GM20431 (cell line): ENCODE results near the gene TAGLN.

Experiments used
- in situ Hi-C: fragments of 300-500 bp; cut with MseI, MboI; formaldehyde crosslinking; loops from one replicate; pipeline ENCODE4 v1.15.0; 2020; ENCODE audit warnings: low sequenced_read_pairs; ENCODE audit not compliant: unreplicated experiment

The TAGLN gene

DNA sequence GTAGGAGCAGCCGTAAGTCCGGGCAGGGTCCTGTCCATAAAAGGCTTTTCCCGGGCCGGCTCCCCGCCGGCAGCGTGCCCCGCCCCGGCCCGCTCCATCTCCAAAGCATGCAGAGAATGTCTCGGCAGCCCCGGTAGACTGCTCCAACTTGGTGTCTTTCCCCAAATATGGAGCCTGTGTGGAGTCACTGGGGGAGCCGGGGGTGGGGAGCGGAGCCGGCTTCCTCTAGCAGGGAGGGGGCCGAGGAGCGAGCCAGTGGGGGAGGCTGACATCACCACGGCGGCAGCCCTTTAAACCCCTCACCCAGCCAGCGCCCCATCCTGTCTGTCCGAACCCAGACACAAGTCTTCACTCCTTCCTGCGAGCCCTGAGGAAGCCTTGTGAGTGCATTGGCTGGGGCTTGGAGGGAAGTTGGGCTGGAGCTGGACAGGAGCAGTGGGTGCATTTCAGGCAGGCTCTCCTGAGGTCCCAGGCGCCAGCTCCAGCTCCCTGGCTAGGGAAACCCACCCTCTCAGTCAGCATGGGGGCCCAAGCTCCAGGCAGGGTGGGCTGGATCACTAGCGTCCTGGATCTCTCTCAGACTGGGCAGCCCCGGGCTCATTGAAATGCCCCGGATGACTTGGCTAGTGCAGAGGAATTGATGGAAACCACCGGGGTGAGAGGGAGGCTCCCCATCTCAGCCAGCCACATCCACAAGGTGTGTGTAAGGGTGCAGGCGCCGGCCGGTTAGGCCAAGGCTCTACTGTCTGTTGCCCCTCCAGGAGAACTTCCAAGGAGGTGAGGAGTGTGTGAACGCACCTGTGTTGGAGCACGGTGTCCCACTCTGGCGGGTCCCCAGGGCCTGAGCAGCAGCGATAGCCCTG, at the start of gene TAGLN:
Gene TAGLN (plus strand): TSS at position 318 of the 863 bp plus-strand sequence. CDS start 3,644 bp downstream, outside the sequence.
- in situ Hi-C loops: no loop called here

- in situ Hi-C loops: no loop called here
Measured at GRCh38 chr11:117152066-117152465, 47.1 kb upstream of the TAGLN start.

GRCh38 chr11:117154468-117154867, 44.7 kb upstream of the TAGLN start:
- in situ Hi-C loops: no loop called here

DNA sequence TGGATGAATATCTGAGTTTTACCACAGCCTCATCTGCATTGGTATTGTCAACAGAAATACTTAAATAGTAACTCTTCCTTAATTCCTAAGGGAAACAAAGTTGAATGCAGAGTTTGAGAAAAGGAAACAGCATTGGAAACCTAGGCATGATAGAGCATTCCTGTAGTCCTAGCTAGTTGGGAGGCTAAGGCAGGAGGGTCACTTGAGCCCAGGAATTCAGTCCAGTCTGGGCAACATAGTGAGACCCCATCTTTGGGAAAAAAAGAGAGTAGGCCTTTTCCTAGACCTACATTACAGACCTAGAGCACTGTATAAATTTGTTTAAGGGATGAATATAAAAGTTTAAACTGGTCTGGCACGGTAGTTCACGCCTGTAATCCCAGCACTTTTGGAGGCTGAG, 41.7 kb upstream of the TAGLN start:
- in situ Hi-C loops: no loop called here

DNA sequence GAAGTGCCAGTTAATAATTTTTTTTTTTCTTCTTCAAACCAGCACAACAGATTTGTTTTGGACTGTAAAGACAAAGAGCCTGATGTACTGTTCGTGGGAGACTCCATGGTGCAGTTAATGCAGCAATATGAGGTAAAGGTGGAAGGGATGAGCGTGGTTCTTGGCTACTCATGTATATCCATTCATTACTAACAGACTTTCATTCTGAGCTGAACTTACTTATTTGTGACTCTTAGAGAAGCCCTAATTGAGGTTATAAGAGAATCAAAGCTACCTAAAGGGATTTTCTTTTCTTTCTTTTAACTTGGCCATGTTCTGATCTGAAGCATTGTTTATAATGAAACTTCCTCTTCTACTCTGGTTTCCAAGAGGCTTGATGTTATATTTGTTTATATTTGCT, 39.3 kb upstream of the TAGLN start:
- in situ Hi-C loops: no loop called here

GRCh38 chr11:117160826-117161225, 38.3 kb upstream of the TAGLN start:
- in situ Hi-C loops: no loop called here

GRCh38 chr11:117166491-117166890, 32.7 kb upstream of the TAGLN start:
- in situ Hi-C loops: no loop called here

GRCh38 chr11:117169736-117170135, 29.4 kb upstream of the TAGLN start:
- in situ Hi-C loops: no loop called here

DNA sequence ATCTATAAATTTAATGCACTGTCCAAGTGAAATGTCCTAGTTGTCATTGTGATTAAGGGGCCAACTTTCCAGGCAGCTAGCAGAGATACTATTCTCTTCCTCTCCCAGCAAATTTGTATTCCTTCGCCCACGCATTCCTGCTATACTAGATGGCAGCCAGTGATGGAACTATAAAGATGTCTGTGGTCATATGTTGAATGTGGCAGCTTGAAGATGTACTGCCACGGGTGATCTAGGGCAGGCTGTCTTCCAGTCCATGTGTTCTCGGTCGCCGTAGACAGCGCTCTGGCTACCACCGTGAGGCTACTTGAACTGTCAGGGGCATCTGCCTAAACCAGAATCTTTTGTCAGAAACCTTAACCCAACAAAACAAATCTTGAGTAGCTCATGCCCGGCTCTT, 29.0 kb upstream of the TAGLN start:
- in situ Hi-C loops: no loop called here

- in situ Hi-C loops: no loop called here
Measured at GRCh38 chr11:117171007-117171403, 28.2 kb upstream of the TAGLN start.

GRCh38 chr11:117171404-117172061, 27.6 kb upstream of the TAGLN start:
- in situ Hi-C loops: no loop called here

DNA sequence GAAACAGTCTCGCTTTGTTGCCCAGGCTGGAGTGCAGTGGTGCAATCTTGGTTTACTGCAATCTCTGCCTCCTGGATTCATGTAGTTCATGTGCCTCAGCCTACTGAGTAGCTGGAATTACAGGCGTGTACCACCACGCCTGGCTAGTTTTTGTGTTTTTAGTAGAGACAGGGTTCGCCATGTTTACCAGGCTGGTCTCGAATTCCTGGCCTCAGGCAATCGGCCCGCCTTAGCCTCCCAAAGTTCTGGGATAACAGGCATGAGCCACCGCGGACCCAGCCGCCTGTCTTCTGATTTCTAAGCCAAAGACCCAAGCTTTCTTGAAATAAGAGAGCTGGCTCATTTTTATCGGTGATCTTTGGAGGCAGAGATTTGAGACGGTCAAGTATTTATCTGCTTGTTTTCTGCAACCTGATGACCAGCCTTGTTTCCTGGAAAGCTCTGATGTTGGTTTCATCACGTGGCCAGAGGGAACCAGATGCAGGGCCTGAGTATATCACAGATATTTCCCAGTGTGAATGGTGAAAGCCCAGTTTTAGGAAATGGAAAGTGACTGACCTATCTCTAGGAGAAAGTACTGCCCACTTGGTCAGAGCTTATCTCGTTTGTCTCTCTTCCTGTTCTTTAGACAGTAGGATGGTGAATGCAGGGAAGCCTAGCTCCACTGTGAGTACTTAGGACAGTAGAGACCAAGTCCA, 26.3 kb upstream of the TAGLN start:
- in situ Hi-C loops: no loop called here

GRCh38 chr11:117175104-117175503, 24.1 kb upstream of the TAGLN start:
- in situ Hi-C loops: no loop called here

DNA sequence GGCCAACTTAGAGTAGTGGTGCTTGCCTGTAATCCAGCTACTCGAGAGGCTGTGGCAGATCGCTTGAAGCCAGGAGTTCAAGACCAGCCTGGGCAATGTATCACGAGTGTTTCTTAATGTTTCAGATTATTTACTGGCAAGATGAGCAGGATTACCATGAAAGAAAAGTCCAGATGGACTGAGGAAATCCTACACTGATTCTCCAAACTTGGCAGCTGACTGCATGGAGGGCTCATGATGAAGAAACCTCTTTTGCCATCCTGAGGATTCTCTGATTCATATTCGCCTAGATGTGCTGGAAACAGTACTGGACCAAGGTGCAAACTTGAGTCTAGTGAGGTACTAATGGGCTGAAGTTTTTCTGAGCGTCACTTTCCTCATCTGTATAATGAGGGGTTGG, 23.4 kb upstream of the TAGLN start:
- in situ Hi-C loops: no loop called here

- in situ Hi-C loops: no loop called here
Measured at GRCh38 chr11:117176186-117176585, 23.0 kb upstream of the TAGLN start.

DNA sequence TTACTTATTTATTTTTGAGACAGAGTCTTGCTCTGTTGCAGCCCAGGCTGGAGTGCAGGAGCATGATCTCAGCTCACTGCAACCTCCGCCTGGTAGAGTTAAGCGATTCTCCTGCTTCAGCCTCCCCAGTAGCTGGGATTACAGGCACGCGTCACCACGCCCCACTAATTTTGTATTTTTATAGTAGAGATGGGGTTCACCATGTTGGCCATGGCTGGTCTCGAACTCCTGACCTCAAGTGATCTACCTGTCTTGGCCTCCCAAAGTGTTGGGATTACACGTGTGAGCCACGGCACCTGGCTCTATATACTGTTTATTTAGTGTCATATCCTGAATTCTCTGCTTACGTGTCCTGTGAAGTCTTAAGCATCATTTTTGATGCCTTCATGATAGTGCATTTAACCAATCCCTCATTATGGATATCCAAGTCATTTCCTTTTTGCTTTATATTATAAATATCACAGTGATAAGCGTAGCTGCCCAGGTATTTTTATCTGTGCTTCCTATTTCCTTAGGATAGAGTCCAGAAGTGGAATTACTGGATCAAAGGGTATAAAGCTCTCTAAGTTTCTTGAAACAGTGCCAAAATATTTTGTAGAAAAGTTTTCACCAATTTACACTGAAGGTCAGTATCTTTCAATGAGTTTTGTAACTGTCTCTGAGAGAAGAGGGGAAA, 21.5 kb upstream of the TAGLN start:
- in situ Hi-C loops: no loop called here

- in situ Hi-C loops: no loop called here
Measured at GRCh38 chr11:117178210-117179034, 20.7 kb upstream of the TAGLN start, which contains the start of gene SIDT2. Gene SIDT2 (plus strand): TSS chr11:117178743. CDS start chr11:117179264, 521 bp downstream.

DNA sequence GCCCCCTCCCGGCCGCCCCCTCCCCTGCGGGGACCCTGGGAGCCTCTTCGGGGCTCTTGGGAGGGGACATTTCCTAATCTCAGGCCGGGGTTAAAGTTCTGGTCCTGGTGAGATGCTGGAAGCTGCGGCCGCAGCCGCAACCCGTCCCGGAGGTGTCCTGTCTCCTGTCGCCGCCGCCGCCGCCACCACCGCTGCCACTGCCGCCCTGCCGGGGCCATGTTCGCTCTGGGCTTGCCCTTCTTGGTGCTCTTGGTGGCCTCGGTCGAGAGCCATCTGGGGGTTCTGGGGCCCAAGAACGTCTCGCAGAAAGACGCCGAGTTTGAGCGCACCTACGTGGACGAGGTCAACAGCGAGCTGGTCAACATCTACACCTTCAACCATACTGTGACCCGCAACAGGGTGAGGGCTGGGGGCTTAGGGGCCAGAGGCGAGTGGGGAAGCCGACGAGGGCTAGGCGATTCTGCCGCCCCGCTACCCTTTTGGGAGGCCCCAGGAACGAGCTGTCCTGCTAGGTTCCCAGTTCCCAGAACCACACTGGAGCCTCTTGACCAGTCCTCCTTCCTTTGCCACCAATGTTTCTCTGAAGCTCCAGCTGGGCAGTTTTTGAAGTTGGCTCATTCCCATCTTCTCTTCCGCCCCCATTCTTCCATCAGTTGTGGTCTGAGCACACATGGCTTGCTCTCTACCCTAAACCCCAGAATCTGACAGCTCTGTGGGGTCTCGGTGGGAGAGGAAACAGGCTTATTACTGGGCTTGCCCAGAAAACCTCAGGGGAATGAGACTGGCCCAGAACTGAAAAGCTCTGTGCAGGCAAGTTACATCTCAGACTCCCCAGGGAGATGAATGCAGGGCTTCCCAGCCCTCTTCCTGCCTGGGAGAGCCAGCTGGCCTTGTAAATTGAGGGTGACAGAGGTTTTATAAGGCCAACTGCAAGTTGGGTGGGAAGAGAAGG, 19.8 kb upstream of the TAGLN start:
- in situ Hi-C loops: no loop called here
